Suppressor macrophage treated with lipopolysaccharide for 4 hours (primary cell): ENCODE data around the gene MAN2A2.
"Not testable (repeated sequence)": the region's sequence is repeated elsewhere in the genome, so short reads cannot be mapped to it uniquely, and the experiment has no call there.

Experiments used
- DNase-seq: peaks from one replicate; pipeline ENCODE4 v3.0.0-alpha.2; 2020

MAN2A2 gene

GRCh38 chr15:90871716-90872485, 31.2 kb upstream of the MAN2A2 start:
- peak; percentile 46 for DNase-seq

- DNase-seq, result peak; percentile 83
These were observed 30.5 kb upstream of the MAN2A2 start for GRCh38 chr15:90872486-90873184.

GRCh38 chr15:90873488-90873997, 29.6 kb upstream of the MAN2A2 start:
- no peak for DNase-seq

- no peak for DNase-seq
These were observed 29.0 kb upstream of the MAN2A2 start for GRCh38 chr15:90873998-90874605.

GRCh38 chr15:90874986-90875385, 28.1 kb upstream of the MAN2A2 start:
- not testable (repeated sequence) for DNase-seq

GRCh38 chr15:90875549-90875981, 27.5 kb upstream of the MAN2A2 start:
- no peak for DNase-seq

GRCh38 chr15:90876046-90876445, 27.1 kb upstream of the MAN2A2 start:
- no peak for DNase-seq

- no peak for DNase-seq
These were observed 26.5 kb upstream of the MAN2A2 start for GRCh38 chr15:90876512-90877170.

GRCh38 chr15:90877315-90877714, 25.8 kb upstream of the MAN2A2 start:
- DNase-seq, result no peak

GRCh38 chr15:90877996-90878395, 25.1 kb upstream of the MAN2A2 start:
- DNase-seq, result no peak

GRCh38 chr15:90878660-90879059, 24.4 kb upstream of the MAN2A2 start:
- no peak for DNase-seq

- no peak for DNase-seq
These were observed 23.3 kb upstream of the MAN2A2 start for GRCh38 chr15:90879730-90880366.

GRCh38 chr15:90880381-90881145, 22.5 kb upstream of the MAN2A2 start:
- DNase-seq, result no peak

GRCh38 chr15:90881181-90881977, 21.7 kb upstream of the MAN2A2 start:
- no peak for DNase-seq

- DNase-seq, result no peak
These were observed 21.0 kb upstream of the MAN2A2 start for GRCh38 chr15:90881978-90882721.

GRCh38 chr15:90882781-90883525, 20.1 kb upstream of the MAN2A2 start:
- no peak for DNase-seq

GRCh38 chr15:90883526-90883975, 19.6 kb upstream of the MAN2A2 start:
- no peak for DNase-seq

GRCh38 chr15:90883976-90884718, 19.0 kb upstream of the MAN2A2 start, which contains the start of gene FES:
FES (plus strand) TSS chr15:90884504; CDS start chr15:90885046, 542 bp downstream.
- peak; percentile 89 for DNase-seq
